ENCODE measurements around the gene TBC1D7. TPM values are rescaled to one million over a fixed set of nuclear protein-coding genes. Genes with fewer than 3 reads are reported as not detected.

Gene TBC1D7
- total RNA-seq, 1 experiment from 2014 or later, result 44.9 TPM

GRCh38 chr6:13262302-13263230, 65.8 kb downstream of the TBC1D7 start (continued):
- TF ChIP-seq CBFB (CRISPR knock-in tag; IDR thresholded peaks at IDR 0.05; ENCODE audit: low read depth) (no peak), E2F5 (CRISPR knock-in tag; IDR thresholded peaks at IDR 0.05) (no peak), TEAD4 (CRISPR knock-in tag; IDR thresholded peaks at IDR 0.05) (no peak), ZNF121 (CRISPR knock-in tag; IDR thresholded peaks at IDR 0.05) (no peak), ZNF138 (CRISPR knock-in tag; conservative IDR thresholded peaks at IDR 0.05) (no peak), ZNF512 (CRISPR knock-in tag; IDR thresholded peaks at IDR 0.05; ENCODE audit: borderline replicate concordance) (no peak), EMX1 (CRISPR knock-in tag; IDR thresholded peaks at IDR 0.05) (no peak), AR (CRISPR knock-in tag; IDR thresholded peaks at IDR 0.05) (no peak), FOXP4 (CRISPR knock-in tag; IDR thresholded peaks at IDR 0.05) (no peak), SMAD4 (CRISPR knock-in tag; IDR thresholded peaks at IDR 0.05) (no peak)

GRCh38 chr6:13261464-13261994, 66.8 kb downstream of the TBC1D7 start:
- no peak for DNase-seq (ENCODE audit: low spot score)
- H3K9me3 Mint-ChIP-seq, result peaks cover 19% of the 10 kb centered on the region
- H3K4me3 Mint-ChIP-seq, result no peak overlapping the region
- no peak for ATAC-seq
- ChIA-PET CTCF (no interaction called here), POLR2A (no interaction called here)
- H3K36me3 Mint-ChIP-seq, result peaks cover 18% of the 10 kb centered on the region
- H3K27me3 Mint-ChIP-seq (ENCODE audit: low read depth), result no peaks in the 10 kb centered on the region
- H3K4me1 Mint-ChIP-seq, result peaks cover 14% of the 10 kb centered on the region
- no peak overlapping the region for H3K27ac Mint-ChIP-seq
- TF ChIP-seq NR1H2 (CRISPR knock-in tag; IDR thresholded peaks at IDR 0.05) (no peak), AR (CRISPR knock-in tag; IDR thresholded peaks at IDR 0.05) (no peak), ZBTB43 (CRISPR knock-in tag; IDR thresholded peaks at IDR 0.05) (no peak), TP53 (CRISPR knock-in tag; IDR thresholded peaks at IDR 0.05) (no peak), RELA (CRISPR knock-in tag; IDR thresholded peaks at IDR 0.05; ENCODE audit: borderline replicate concordance) (no peak), CBFB (CRISPR knock-in tag; IDR thresholded peaks at IDR 0.05; ENCODE audit: low read depth) (no peak), NR2C2 (CRISPR knock-in tag; IDR thresholded peaks at IDR 0.05) (no peak), FOXJ3 (CRISPR knock-in tag; IDR thresholded peaks at IDR 0.05; ENCODE audit: borderline replicate concordance) (no peak), PRRX2 (CRISPR knock-in tag; IDR thresholded peaks at IDR 0.05) (no peak), ZNF671 (CRISPR knock-in tag; IDR thresholded peaks at IDR 0.05) (no peak), ZNF532 (CRISPR knock-in tag; IDR thresholded peaks at IDR 0.05; ENCODE audit: borderline replicate concordance) (no peak)

Data from WTC11 (cell line).